ENCODE data around the gene BBS9. TPM values are rescaled to one million over a fixed set of nuclear protein-coding genes. Genes with fewer than 3 reads are reported as not detected.

BBS9 gene
- polyA plus RNA-seq, 1 experiment: 6.5 TPM

GRCh38 chr7:33634606-33635005 lies 505.2 kb downstream of the BBS9 start:
- DNase-seq (ENCODE audit: low read depth): no peak
- Histone ChIP-seq H3K4me3 (ENCODE audit: low read depth, low read length) (no peak overlapping the region), H3K36me3 (ENCODE audit: control insufficient read depth, insufficient read depth, low read length) (no peaks in the 10 kb centered on the region), H3K27me3 (ENCODE audit: control insufficient read depth, insufficient read depth, low read length) (no peaks in the 10 kb centered on the region)
- ChIA-PET CTCF (no interaction called here), POLR2A (no interaction called here)
- TF ChIP-seq, protein P1, sequence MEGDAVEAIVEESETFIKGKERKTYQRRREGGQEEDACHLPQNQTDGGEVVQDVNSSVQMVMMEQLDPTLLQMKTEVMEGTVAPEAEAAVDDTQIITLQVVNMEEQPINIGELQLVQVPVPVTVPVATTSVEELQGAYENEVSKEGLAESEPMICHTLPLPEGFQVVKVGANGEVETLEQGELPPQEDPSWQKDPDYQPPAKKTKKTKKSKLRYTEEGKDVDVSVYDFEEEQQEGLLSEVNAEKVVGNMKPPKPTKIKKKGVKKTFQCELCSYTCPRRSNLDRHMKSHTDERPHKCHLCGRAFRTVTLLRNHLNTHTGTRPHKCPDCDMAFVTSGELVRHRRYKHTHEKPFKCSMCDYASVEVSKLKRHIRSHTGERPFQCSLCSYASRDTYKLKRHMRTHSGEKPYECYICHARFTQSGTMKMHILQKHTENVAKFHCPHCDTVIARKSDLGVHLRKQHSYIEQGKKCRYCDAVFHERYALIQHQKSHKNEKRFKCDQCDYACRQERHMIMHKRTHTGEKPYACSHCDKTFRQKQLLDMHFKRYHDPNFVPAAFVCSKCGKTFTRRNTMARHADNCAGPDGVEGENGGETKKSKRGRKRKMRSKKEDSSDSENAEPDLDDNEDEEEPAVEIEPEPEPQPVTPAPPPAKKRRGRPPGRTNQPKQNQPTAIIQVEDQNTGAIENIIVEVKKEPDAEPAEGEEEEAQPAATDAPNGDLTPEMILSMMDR (IDR thresholded peaks at IDR 0.05; ENCODE audit: insufficient read depth, low read depth, low read length): no peak

DNA sequence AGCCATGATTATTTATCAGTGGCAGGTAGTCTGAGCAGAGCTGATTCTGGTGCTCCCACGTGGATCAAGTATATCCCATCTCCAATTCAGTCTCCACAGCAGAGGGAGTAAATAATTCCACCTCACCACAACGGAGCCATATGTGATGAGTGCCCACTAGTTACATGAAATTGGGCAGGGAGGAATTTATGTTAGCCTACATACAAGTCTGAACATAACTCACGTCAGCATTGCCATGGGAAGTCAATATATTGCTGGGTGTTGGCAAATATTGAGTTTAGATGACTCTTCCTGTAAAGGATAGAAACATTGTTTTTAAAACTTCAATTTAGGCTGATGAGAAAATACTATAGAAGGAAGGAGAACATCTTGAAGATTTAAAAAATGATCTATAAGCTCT lies 507.0 kb downstream of the BBS9 start:
- Histone ChIP-seq H3K4me3 (ENCODE audit: low read depth, low read length) (no peak overlapping the region), H3K36me3 (ENCODE audit: control insufficient read depth, insufficient read depth, low read length) (no peaks in the 10 kb centered on the region), H3K27me3 (ENCODE audit: control insufficient read depth, insufficient read depth, low read length) (no peaks in the 10 kb centered on the region)
- TF ChIP-seq, protein P1 (IDR thresholded peaks at IDR 0.05; ENCODE audit: insufficient read depth, low read depth, low read length): no peak
- ChIA-PET CTCF (interaction anchor here (1.3 kb wide), 1 partner anchor 57 kb away, joined by 3 read pairs; no protein-coding TSS in a partner anchor), POLR2A (no interaction called here)
- DNase-seq (ENCODE audit: low read depth): no peak

- no peak for DNase-seq (ENCODE audit: low read depth)
- ChIA-PET CTCF (no interaction called here), POLR2A (no interaction called here)
- H3K4me3 ChIP-seq (ENCODE audit: low read depth, low read length): no peak overlapping the region
- TF ChIP-seq, protein P1 (IDR thresholded peaks at IDR 0.05; ENCODE audit: insufficient read depth, low read depth, low read length): no peak
- no peaks in the 10 kb centered on the region for H3K27me3 ChIP-seq (ENCODE audit: control insufficient read depth, insufficient read depth, low read length)
- no peaks in the 10 kb centered on the region for H3K36me3 ChIP-seq (ENCODE audit: control insufficient read depth, insufficient read depth, low read length)
Observed at GRCh38 chr7:33639552-33640197, 510.3 kb downstream of the BBS9 start.

- Histone ChIP-seq H3K27me3 (ENCODE audit: control insufficient read depth, insufficient read depth, low read length) (no peaks in the 10 kb centered on the region), H3K36me3 (ENCODE audit: control insufficient read depth, insufficient read depth, low read length) (no peaks in the 10 kb centered on the region), H3K4me3 (ENCODE audit: low read depth, low read length) (no peak overlapping the region)
- TF ChIP-seq, protein P1 (IDR thresholded peaks at IDR 0.05; ENCODE audit: insufficient read depth, low read depth, low read length): no peak
- DNase-seq (ENCODE audit: low read depth): no peak
- ChIA-PET POLR2A (no interaction called here), CTCF (no interaction called here)
Observed at GRCh38 chr7:33640741-33641140, 511.4 kb downstream of the BBS9 start.

DNA sequence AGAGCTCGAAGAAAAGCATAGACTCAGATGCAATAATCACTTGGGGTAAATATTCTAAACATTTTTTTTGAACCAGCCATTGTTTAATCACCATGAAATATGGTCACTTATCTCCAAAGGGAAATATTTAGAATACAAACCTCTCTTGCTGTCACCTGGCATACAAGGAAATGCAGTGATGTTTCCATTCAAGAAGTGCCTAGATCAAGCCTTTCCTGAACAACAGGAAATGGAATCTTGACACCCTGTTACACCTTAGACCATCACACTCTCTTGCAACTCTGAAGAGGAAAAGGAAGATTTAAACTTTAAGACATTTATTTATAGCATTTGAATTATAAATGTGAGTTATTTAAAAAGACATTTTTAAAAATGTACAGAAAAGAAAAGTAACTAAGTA lies 512.9 kb downstream of the BBS9 start:
- Histone ChIP-seq H3K4me3 (ENCODE audit: low read depth, low read length) (no peak overlapping the region), H3K36me3 (ENCODE audit: control insufficient read depth, insufficient read depth, low read length) (no peaks in the 10 kb centered on the region), H3K27me3 (ENCODE audit: control insufficient read depth, insufficient read depth, low read length) (no peaks in the 10 kb centered on the region)
- CTCF ChIA-PET: no interaction called here
- TF ChIP-seq, protein P1 (IDR thresholded peaks at IDR 0.05; ENCODE audit: insufficient read depth, low read depth, low read length): no peak
- no peak for DNase-seq (ENCODE audit: low read depth)
- POLR2A ChIA-PET: no interaction called here

Measured in BJ (cell line).